ENCODE results near the gene ELAVL4.

The ELAVL4 gene

GRCh38 chr1:50175719-50176639 is 67.3 kb downstream of the ELAVL4 start:
- in situ Hi-C loops (cut with HindIII; ENCODE audit: low sequenced_read_pairs): no loop called here

- in situ Hi-C loops (cut with HindIII; ENCODE audit: low sequenced_read_pairs): no loop called here
These were observed 69.3 kb downstream of the ELAVL4 start for GRCh38 chr1:50177994-50178393.

GRCh38 chr1:50179639-50180038 is 70.9 kb downstream of the ELAVL4 start:
- in situ Hi-C loops (cut with HindIII; ENCODE audit: low sequenced_read_pairs): no loop called here

- in situ Hi-C loops (cut with HindIII; ENCODE audit: low sequenced_read_pairs): no loop called here
These were observed 71.6 kb downstream of the ELAVL4 start for GRCh38 chr1:50180367-50180766.

- in situ Hi-C loops (cut with HindIII; ENCODE audit: low sequenced_read_pairs): no loop called here
These were observed 72.4 kb downstream of the ELAVL4 start for GRCh38 chr1:50181027-50181663.

- in situ Hi-C loops (cut with HindIII; ENCODE audit: low sequenced_read_pairs): no loop called here
These were observed 74.8 kb downstream of the ELAVL4 start for GRCh38 chr1:50183378-50184133.

- in situ Hi-C loops (cut with HindIII; ENCODE audit: low sequenced_read_pairs): no loop called here
These were observed 80.6 kb downstream of the ELAVL4 start for GRCh38 chr1:50189369-50189768.

- in situ Hi-C loops (cut with HindIII; ENCODE audit: low sequenced_read_pairs): no loop called here
These were observed 84.3 kb downstream of the ELAVL4 start for GRCh38 chr1:50193002-50193401.

- in situ Hi-C loops (cut with HindIII; ENCODE audit: low sequenced_read_pairs): no loop called here
These were observed 86.5 kb downstream of the ELAVL4 start for GRCh38 chr1:50195205-50195604.

GRCh38 chr1:50196081-50196480 is 87.4 kb downstream of the ELAVL4 start:
- in situ Hi-C loops (cut with HindIII; ENCODE audit: low sequenced_read_pairs): no loop called here

GRCh38 chr1:50197216-50197615 is 88.5 kb downstream of the ELAVL4 start:
- in situ Hi-C loops (cut with HindIII; ENCODE audit: low sequenced_read_pairs): no loop called here

- in situ Hi-C loops (cut with HindIII; ENCODE audit: low sequenced_read_pairs): no loop called here
These were observed 99.6 kb downstream of the ELAVL4 start for GRCh38 chr1:50208315-50208714.

GRCh38 chr1:50208756-50209155 is 100.0 kb downstream of the ELAVL4 start:
- in situ Hi-C loops (cut with HindIII; ENCODE audit: low sequenced_read_pairs): no loop called here

GRCh38 chr1:50209749-50210148 is 101.0 kb downstream of the ELAVL4 start:
- in situ Hi-C loops (cut with HindIII; ENCODE audit: low sequenced_read_pairs): no loop called here

- in situ Hi-C loops (cut with HindIII; ENCODE audit: low sequenced_read_pairs): no loop called here
These were observed 104.8 kb downstream of the ELAVL4 start for GRCh38 chr1:50213505-50213904.

- in situ Hi-C loops (cut with HindIII; ENCODE audit: low sequenced_read_pairs): no loop called here
These were observed 106.0 kb downstream of the ELAVL4 start for GRCh38 chr1:50214717-50215116.

GRCh38 chr1:50218344-50219120 is 109.8 kb downstream of the ELAVL4 start:
- in situ Hi-C loops (cut with HindIII; ENCODE audit: low sequenced_read_pairs): no loop called here

- in situ Hi-C loops (cut with HindIII; ENCODE audit: low sequenced_read_pairs): no loop called here
These were observed 120.2 kb downstream of the ELAVL4 start for GRCh38 chr1:50228871-50229384.

- in situ Hi-C loops (cut with HindIII; ENCODE audit: low sequenced_read_pairs): no loop called here
These were observed 122.5 kb downstream of the ELAVL4 start for GRCh38 chr1:50231209-50231608.

GRCh38 chr1:50232336-50232735 is 123.6 kb downstream of the ELAVL4 start:
- in situ Hi-C loops (cut with HindIII; ENCODE audit: low sequenced_read_pairs): no loop called here

Data from DLD1 (cell line).